Loucy (cell line): ENCODE measurements around the gene TENT5D.

Experiments
- H2AFZ ChIP-seq: fragments of 200-600 bp; sonication (generic); 2 replicates; pipeline ENCODE4 v1.6.0; 2016; ENCODE audit warnings: antibody characterized with exemption, mild to moderate bottlenecking, low read length, moderate library complexity
- H3F3A ChIP-seq: fragments of 200-600 bp; 2 replicates; pipeline ENCODE4 v1.6.0; 2016; ENCODE audit warnings: antibody characterized with exemption, low read depth, mild to moderate bottlenecking
- H3K27me3 ChIP-seq: fragments of 200-600 bp; sonication (generic); 2 replicates; pipeline ENCODE4 v1.6.1; 2014; ENCODE audit warnings: low read length, mild to moderate bottlenecking; ENCODE audit not compliant: insufficient read depth, poor library complexity, severe bottlenecking
- H3K36me3 ChIP-seq: fragments of 200-600 bp; sonication (generic); 2 replicates; pipeline ENCODE4 v1.6.1; 2016; ENCODE audit warnings: low read length; ENCODE audit not compliant: insufficient read depth
- H3K4me1 ChIP-seq: fragments of 200-600 bp; sonication (generic); 2 replicates; pipeline ENCODE4 v1.5.1; 2014; ENCODE audit warnings: low read length, mild to moderate bottlenecking; ENCODE audit not compliant: insufficient read depth, poor library complexity, severe bottlenecking
- H3K4me2 ChIP-seq: fragments of 200-600 bp; sonication (generic); 2 replicates; pipeline ENCODE4 v1.6.0; 2014; ENCODE audit warnings: antibody characterized with exemption, low read length, low read depth, mild to moderate bottlenecking; ENCODE audit not compliant: poor library complexity, severe bottlenecking
- H3K4me3 ChIP-seq: fragments of 200-600 bp; sonication (generic); 2 replicates; pipeline ENCODE4 v1.5.1; 2014; ENCODE audit warnings: low read length, mild to moderate bottlenecking, mixed read lengths; ENCODE audit not compliant: poor library complexity, severe bottlenecking
- H3K79me2 ChIP-seq: fragments of 200-600 bp; sonication (generic); 2 replicates; pipeline ENCODE4 v1.6.1; 2014; ENCODE audit warnings: low read length; ENCODE audit not compliant: insufficient read depth
- H3K9ac ChIP-seq: fragments of 200-600 bp; sonication (generic); 2 replicates; pipeline ENCODE4 v1.6.0; 2014; ENCODE audit warnings: mild to moderate bottlenecking, low read depth, low read length, moderate library complexity; ENCODE audit not compliant: poor library complexity, severe bottlenecking
- H3K9me2 ChIP-seq: fragments of 200-600 bp; sonication (generic); replicated peaks from 2 replicates; pipeline ENCODE4 v1.6.1; 2016; ENCODE audit warnings: low read depth, low read length, mixed read lengths
- H3K9me3 ChIP-seq: fragments of 200-600 bp; sonication (generic); 2 replicates; pipeline ENCODE4 v1.6.1; 2014; ENCODE audit warnings: mild to moderate bottlenecking, antibody characterized with exemption, low read length, low read depth; ENCODE audit not compliant: insufficient read depth
- H4K20me1 ChIP-seq: fragments of 200-600 bp; sonication (generic); 2 replicates; pipeline ENCODE4 v1.6.0; 2014; ENCODE audit warnings: antibody characterized with exemption, low read length, mild to moderate bottlenecking; ENCODE audit not compliant: insufficient read depth, poor library complexity, severe bottlenecking
- CTCF ChIP-seq: fragments of 200-600 bp; sonication (generic); conservative IDR thresholded peaks from 2 replicates; pipeline ENCODE4 v1.5.1; 2014; ENCODE audit warnings: mild to moderate bottlenecking, antibody characterized with exemption, low read length
- EZH2phosphoT487 ChIP-seq: fragments of 200-600 bp; IDR thresholded peaks from 2 replicates; pipeline ENCODE4 v1.6.1; 2018; ENCODE audit warnings: antibody characterized with exemption, mild to moderate bottlenecking, moderate library complexity, borderline replicate concordance

Gene TENT5D

GRCh38 chrX:80423000-80423399 is 2.8 kb downstream of the TENT5D start:
- TF ChIP-seq EZH2phosphoT487 (no peak), CTCF (no peak)
- H3K4me2 ChIP-seq = no peak overlapping the region

GRCh38 chrX:80423744-80424143 is 3.5 kb downstream of the TENT5D start:
- no peak overlapping the region for H3K4me3 ChIP-seq
- no peak overlapping the region for H2AFZ ChIP-seq

More at GRCh38 chrX:80423000-80423399, 2.8 kb downstream of the TENT5D start:
- H3K9me3 ChIP-seq = no peaks in the 10 kb centered on the region
- no peaks in the 10 kb centered on the region for H3F3A ChIP-seq
- H3K4me3 ChIP-seq = no peak overlapping the region
- H2AFZ ChIP-seq = no peak overlapping the region
- no peaks in the 10 kb centered on the region for H3K9me2 ChIP-seq
- no peaks in the 10 kb centered on the region for H3K4me1 ChIP-seq
- no peaks in the 10 kb centered on the region for H4K20me1 ChIP-seq
- no peaks in the 10 kb centered on the region for H3K36me3 ChIP-seq
- no peak overlapping the region for H3K9ac ChIP-seq
- H3K79me2 ChIP-seq = no peaks in the 10 kb centered on the region
- H3K27me3 ChIP-seq = no peaks in the 10 kb centered on the region

GRCh38 chrX:80430826-80431504 is 10.7 kb downstream of the TENT5D start:
- Histone ChIP-seq H3K27me3 (no peaks in the 10 kb centered on the region), H3F3A (no peaks in the 10 kb centered on the region), H2AFZ (no peak overlapping the region), H3K9me2 (no peaks in the 10 kb centered on the region), H3K9me3 (no peaks in the 10 kb centered on the region), H4K20me1 (no peaks in the 10 kb centered on the region), H3K4me3 (no peak overlapping the region), H3K4me2 (no peak overlapping the region), H3K79me2 (no peaks in the 10 kb centered on the region), H3K36me3 (no peaks in the 10 kb centered on the region), H3K4me1 (no peaks in the 10 kb centered on the region), H3K9ac (no peak overlapping the region)
- TF ChIP-seq EZH2phosphoT487 (no peak), CTCF (peak; percentile 52)

More at GRCh38 chrX:80423744-80424143, 3.5 kb downstream of the TENT5D start:
- no peak for TF ChIP-seq CTCF
- no peak for TF ChIP-seq EZH2phosphoT487
- Histone ChIP-seq H4K20me1 (no peaks in the 10 kb centered on the region), H3K9me2 (no peaks in the 10 kb centered on the region), H3K4me1 (no peaks in the 10 kb centered on the region), H3K4me2 (no peak overlapping the region), H3K27me3 (no peaks in the 10 kb centered on the region), H3K79me2 (no peaks in the 10 kb centered on the region), H3K9ac (no peak overlapping the region), H3F3A (no peaks in the 10 kb centered on the region), H3K36me3 (no peaks in the 10 kb centered on the region), H3K9me3 (no peaks in the 10 kb centered on the region)
